H54 (cell line): ENCODE measurements around the gene DNM3.

Experiments
- DNase-seq: peaks from one replicate; pipeline ENCODE4 v3.0.0; 2011; ENCODE audit warnings: low spot score, mixed read lengths; ENCODE audit not compliant: insufficient read length
- FAIRE-seq: peaks from 3 replicates; lab custom pipeline; 2011; peaks lifted over from hg19 to GRCh38; lab: Jason Lieb, UNC
- POLR2A ChIP-seq: IDR thresholded peaks from 2 replicates; pipeline ENCODE4 v1.6.1; 2011; ENCODE audit warnings: low read depth, mild to moderate bottlenecking, low read length

DNM3 gene

DNA sequence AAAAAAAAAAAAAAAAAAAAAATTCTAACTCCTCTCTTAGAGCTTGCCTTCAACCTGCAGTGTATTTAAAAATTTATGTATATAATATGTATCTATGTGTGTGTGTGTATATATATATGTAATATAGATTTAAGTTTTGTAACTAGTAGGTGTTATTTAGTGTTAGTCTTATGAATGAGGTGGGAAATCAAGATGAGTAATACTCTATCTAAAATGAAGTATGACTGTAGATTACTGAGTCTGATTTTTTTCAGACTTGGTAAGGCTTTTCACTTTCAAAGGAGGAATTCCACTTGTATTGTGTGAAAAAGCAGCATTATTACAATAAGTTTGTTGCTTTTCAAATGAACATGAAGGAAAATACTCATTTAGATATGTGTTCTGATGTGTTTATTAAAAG is 5.4 kb upstream of the DNM3 start:
- TF ChIP-seq POLR2A, result no peak
- FAIRE-seq (no peak), DNase-seq (no peak)

DNA sequence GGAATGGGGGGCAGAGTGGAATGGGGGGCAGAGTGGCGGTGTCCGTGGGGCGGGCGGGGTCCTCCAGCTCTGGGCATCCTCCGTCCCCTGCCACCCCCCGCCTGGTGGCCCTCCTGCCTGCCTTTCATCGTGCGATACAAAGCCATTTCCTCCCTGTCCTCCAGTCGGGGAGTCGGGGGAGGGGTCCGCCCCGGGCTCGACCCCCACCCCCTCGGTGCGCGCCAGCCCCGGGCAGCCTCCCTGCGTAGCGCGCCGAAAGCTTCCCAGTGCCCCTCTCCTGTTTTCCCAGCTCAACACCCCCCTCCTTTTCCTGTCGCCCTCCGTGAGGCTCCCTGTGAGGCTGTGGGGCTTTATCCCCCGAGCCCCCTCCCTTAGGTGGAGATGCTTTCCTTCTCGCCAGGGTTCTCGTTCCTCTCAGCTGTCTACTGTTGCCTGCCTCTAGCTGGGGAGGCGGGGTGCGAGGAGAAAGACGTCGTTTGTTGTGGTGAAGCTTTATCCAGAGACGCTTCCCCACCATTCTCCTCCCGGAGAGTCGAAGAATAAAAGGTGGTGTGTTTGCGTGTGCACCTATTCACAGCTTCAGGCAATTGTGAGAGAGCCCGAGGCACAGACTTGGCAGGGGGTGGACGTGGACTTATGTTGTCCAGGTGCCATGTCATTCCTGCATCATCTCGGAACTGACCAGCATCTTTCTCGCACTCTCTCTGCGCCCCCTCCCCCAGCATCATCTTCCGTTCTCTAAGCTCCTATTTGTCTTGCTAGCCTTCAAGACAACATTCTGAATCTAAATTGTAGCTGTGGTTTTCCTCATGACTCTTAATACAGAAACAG is 848 bp downstream of the DNM3 start:
- DNase-seq, result peak; percentile 10
- TF ChIP-seq POLR2A, result no peak
- no peak for FAIRE-seq

DNA sequence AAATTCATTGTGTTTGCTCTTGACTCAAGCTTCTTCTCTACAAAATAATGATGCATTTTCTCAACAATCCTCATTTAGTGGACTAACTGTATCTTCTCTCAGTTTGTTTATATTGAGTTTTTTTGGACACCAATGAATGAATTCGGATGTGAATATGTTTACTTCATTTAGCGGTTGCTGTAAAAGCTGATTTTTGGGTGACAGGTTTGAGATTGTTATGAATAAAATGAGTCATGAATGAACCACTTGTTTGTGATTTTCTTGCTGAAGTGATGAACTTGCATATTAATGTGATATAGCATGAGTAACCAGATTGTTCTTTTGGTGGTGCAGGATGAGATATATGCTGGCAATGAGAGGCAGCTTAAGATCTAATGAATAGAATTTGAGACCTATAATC is 3.1 kb downstream of the DNM3 start:
- FAIRE-seq, result no peak
- no peak for TF ChIP-seq POLR2A
- no peak for DNase-seq

DNA sequence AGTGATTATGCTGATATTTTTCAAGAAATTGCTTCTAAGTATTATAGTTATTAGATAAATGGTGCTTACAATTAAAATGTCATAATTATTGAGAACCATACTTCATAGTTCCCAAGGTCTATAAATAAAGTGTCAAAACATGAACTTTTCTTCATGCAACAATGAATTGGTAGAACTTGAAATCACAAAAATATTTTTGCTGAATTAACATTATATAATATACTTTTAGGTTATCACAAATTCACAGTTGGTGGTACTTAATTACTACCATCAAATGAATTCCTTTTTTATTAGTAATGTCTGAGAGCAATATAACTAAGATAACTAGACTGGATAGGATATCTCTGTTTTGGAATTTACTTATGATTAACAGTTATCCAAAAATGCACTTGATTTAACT is 4.7 kb downstream of the DNM3 start:
- DNase-seq (no peak), FAIRE-seq (no peak)
- TF ChIP-seq POLR2A, result no peak

DNA sequence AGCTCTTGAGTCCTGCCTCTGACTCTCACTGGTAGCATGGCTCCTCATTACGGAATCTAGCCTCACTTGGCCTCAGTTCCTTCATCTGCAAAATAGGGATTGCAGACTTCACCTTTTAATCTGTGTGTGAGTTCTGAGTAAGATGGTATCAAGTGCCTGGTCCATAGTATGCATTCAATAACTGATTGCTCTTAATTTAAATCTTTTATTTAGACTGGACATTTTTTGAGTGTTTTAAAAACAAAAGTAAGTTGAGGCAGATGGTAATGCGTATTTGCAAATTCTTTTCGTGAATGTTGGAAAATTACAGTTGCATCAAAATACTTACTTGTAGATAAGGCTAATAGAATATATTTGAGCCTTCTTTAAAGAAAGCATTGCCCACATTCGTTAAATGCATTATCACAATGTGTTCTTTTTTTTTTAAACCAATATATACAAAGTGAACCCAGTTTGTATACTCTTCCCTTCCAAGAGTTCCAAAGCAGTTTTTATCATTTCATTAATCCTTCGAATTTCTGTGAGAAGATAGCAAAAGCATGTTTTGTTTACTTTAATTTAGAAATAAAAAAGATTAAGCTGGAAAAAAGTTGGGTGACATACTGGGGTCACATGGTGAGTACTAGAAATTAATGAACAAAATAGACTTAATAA is 8.1 kb downstream of the DNM3 start:
- no peak for TF ChIP-seq POLR2A
- no peak for FAIRE-seq
- DNase-seq, result no peak

DNA sequence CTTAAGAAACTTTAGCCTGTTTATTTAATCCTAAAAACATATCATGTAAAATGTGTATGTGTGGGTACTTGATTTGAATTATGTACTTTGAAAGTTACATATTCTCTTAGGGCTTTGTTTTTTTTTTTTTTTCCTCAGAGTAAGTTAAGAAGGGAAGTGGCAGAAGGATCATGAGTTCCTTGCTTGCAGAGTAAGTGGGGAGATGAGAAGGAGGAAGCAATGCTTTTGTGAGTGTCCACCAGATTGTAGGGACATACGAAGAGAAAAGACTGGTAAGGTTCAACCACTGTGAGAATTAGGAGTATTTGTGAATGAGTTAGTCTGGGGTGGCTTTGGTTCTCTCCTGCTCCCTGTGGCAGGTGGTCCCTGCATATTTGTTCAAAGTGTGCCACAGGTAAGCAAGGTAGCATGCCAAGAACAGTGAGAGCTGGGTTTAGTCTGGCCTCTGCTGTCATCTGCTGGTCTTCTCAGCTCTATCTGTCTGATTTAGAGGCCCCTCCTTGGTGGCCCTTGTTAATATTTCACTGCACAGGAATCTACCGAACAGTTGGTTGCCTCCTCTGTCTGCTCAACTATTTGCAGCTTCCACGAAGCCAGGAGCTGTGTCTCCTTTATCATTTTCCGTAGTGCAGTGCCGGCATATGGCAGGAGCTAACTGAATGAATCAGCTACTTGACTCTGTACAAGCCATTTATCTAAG is 9.5 kb downstream of the DNM3 start:
- no peak for FAIRE-seq
- no peak for DNase-seq
- TF ChIP-seq POLR2A, result no peak

DNA sequence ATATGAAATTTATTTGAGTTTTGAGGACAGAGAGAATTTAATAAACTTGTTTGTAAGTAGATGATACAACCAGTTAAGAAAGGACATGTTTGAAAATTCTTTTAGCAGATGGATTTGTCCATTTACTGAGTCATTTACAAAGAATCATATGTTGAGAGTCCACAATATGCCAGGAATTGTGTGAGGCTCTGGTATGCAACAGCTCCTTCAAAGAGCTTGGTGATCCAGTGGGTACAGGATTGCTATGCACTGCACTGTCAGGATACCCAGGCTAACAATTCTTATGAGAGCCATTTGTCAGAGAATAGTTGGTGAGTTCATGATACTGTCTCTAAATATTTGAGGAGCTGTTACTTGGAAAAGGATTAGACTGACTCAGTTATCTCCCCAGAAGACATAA is 11.0 kb downstream of the DNM3 start:
- DNase-seq (no peak), FAIRE-seq (no peak)
- no peak for TF ChIP-seq POLR2A

DNA sequence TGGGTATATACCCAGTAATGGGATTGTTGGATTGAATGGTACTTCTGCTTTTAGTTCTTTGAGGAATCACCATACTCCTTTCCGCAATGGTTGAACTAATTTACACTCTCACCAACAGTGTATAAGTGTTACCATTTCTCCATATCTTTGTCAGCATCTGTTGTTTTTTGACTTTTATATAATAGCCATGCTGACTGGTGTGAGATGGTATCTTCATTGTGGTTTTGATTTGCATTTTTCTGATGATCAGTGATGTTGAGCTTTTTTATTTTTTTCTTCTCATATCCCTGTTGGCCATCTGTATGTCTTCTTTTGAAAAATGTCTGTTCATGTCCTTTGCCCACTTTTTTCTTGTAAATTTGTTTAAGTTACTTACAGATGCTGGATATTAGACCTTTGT is 14.1 kb downstream of the DNM3 start:
- TF ChIP-seq POLR2A, result no peak
- no peak for FAIRE-seq
- no peak for DNase-seq

DNA sequence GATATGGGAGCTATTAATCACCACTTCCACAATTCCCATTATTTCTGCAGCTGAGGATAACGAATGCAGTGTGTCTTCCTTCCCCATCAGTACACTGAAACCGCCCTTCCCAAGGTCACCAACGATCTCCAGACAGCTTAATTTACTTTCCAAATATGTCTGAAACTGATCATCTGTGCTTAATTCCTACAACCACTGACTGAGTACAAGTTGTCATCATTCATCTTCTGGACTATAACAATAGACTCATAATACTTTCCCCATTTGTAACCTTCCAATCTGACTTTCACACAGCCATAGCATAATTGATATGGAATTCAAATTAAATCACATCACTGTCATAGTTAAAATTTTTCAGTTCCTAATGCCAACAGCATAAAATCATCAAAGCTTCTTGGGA is 17.4 kb downstream of the DNM3 start:
- FAIRE-seq (no peak), DNase-seq (no peak)
- no peak for TF ChIP-seq POLR2A

DNA sequence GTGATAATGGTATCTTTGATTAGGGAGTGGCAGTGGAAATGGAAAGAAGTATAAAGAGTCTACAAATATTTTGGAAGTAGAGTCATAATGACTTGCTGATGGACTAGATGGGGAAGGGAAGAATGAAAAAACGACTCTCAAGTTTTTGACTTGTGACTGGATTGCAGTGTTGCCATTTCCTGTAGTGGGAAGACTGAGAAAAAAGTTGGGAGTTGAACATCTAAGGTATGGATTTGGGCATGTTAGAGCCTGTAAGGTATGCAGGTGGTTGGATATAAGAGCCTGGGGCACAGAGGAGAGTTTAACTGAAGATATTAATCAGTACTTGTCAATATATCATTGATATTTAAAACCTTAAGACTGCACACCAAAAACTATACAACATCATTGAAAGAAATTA is 19.4 kb downstream of the DNM3 start:
- FAIRE-seq, result no peak
- no peak for DNase-seq
- no peak for TF ChIP-seq POLR2A

DNA sequence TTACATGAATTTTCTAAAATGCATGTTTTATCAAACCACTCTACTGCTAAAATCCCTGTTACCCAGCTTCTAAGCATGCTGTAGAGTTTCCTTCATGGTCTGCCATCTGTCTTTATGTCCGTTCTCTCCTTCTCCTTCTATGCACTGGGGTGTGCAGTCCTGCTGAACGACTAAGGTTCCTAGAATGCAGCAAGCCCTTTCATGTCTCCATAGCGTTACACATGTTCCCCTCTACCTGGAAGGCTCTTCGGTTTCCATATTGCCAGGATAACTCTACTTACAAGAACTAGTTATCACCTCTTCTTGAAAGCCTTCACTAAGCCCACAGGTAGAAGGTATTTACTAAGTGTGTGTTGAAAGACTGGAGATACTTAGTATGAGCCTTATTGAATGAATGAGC is 22.2 kb downstream of the DNM3 start:
- DNase-seq (no peak), FAIRE-seq (no peak)

DNA sequence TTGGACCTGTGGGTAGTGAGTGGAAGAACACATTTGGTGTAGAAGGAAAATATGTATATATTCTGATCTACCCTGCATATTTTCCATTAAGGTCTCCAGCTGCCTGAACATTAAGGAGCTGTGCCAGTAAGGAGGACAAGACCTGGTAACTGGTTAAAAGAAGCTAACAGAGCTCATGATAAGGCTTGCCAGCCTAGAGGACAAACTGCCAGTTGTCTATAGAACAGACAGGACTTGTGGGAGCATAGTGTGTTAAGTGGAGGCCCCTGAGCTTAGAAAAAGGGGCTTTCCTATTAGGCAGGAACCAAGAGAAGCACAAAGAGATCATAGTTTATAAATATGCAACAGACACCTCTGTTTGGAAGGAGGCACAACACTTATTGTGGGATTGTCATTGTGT is 23.0 kb downstream of the DNM3 start:
- FAIRE-seq (no peak), DNase-seq (no peak)
- TF ChIP-seq POLR2A, result no peak

More for the DNA sequence above, 22.2 kb downstream of the DNM3 start:
- no peak for TF ChIP-seq POLR2A

DNA sequence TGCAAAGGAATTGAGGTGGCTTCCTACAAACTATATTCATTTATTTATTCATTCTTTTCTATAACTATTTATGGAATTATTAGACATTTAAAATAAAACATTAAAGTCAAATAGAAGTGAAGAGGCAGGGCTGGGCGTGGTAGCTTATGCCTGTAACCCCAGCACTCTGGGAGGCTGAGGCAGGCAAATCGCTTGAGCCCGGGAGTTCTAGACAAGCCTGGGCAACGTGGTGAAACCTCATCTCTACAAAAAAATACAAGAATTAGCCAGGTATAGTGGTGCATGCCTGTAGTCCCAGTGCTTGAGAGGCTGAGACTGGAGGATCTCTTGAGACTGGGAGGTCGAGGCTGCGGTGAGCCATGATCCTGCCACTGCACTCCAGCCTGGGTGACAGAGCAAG is 23.8 kb downstream of the DNM3 start:
- no peak for DNase-seq
- FAIRE-seq, result no peak
- TF ChIP-seq POLR2A, result no peak

DNA sequence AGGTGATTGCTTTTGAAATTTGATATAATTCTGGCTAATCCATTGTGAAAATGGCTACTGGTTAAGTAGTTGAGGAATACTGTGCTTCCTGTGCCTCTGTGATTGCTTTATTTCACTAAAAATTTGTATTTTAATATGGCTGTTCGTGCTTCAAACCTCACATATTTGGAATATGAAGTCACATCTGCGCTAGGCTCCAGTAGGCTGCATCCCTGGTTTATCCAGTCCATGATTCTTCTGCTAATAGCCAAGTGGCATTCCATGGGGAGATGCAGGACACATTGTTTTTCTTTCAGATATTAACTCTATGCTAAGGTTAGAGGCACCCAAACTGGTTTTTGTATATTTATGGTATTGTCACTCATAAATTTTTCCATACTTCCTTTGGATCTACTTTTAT is 25.9 kb downstream of the DNM3 start:
- TF ChIP-seq POLR2A, result no peak
- FAIRE-seq, result no peak
- no peak for DNase-seq
